GM12864 (cell line): ENCODE results near the gene PITRM1.

Experiments used
- DNase-seq: peaks from one replicate; pipeline ENCODE4 v3.0.0-alpha.2; 2011; ENCODE audit warnings: low read depth
- H3K4me3 ChIP-seq: 2 replicates; pipeline ENCODE4 v1.5.1; 2011; ENCODE audit warnings: mild to moderate bottlenecking, low read depth, low read length, control low read depth
- CTCF ChIP-seq: IDR thresholded peaks from 2 replicates; pipeline ENCODE4 v1.5.1; 2011; ENCODE audit warnings: low read depth, mild to moderate bottlenecking, moderate library complexity, low read length, control low read depth, inconsistent platforms; ENCODE audit errors: missing control alignments

PITRM1 gene

GRCh38 chr10:3147117-3147820 lies 25.3 kb downstream of the PITRM1 start:
- TF ChIP-seq CTCF, result no peak
- H3K4me3 ChIP-seq, result no peak overlapping the region
- DNase-seq, result no peak

DNA sequence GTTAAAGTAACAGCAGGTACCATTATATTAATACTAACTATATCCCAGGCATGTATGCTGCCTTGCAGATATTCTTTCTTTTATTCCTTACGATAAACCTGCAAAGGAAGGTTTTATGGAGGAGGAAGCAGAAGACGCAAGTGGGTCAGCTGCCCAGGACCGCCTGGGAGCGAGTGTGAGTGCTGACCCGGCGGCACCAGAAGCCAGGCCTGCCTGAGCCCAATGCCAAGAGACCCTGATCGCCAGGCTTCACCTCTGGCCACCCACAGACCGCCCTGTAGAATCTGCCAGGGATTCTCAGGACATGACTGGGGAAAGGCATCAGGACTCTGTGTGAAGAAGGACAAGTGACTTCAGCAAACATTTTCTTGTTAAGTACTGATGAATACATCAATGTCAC lies 26.3 kb downstream of the PITRM1 start:
- TF ChIP-seq CTCF, result no peak
- no peak overlapping the region for H3K4me3 ChIP-seq

DNA sequence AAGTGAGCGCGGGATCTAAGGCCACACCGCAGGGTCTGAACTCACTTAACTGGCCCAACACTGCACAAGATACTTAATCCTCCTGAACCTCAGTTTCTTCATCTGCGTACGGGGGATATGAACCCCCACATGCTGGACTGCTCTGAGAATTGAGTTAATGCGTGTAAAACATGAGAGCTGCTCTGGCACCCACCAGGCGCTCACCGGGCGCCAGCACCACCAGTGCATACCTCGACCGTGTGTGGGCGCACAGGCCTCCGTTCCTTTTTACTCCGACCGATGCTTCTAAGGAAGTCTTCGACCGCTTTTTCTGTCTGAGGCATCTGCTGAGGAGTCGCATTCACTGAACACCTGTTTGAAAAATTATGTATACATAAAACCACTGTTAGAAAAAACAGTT lies 27.2 kb downstream of the PITRM1 start:
- no peak overlapping the region for H3K4me3 ChIP-seq
- no peak for DNase-seq
- TF ChIP-seq CTCF, result no peak

More for the DNA sequence above, 26.3 kb downstream of the PITRM1 start:
- no peak for DNase-seq

DNA sequence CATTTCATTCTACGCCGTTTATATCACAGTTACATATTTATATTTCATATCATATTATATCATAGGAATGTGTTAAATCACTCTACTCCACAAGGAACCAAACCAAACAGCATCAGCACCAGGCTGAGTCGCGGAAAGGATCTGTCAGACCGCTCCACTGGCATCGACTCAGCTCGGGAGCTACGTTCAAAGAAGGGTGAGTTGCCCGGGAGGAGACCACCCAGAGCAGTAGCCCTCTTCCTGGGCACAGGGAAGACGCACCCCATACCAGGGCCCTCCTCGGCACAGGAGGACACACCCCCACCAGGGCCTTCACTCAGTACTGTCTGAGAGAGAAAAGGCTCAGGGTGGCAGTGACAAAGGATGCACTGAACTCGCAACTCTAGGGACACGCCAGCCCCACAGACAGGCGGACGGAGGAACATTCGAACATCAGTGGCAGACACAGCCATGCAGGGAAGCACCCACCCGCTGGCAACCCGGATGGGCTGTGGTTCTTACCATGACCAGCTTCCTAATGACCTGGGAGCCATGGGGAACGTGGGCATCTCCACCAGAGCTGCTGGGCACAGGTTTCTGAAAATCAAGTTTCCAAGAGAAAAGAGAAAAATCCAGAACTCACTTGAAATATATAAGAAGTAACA lies 28.7 kb downstream of the PITRM1 start:
- H3K4me3 ChIP-seq, result no peak overlapping the region
- no peak for TF ChIP-seq CTCF
- no peak for DNase-seq

GRCh38 chr10:3143366-3143765 lies 29.2 kb downstream of the PITRM1 start:
- DNase-seq, result no peak
- H3K4me3 ChIP-seq, result no peak overlapping the region
- no peak for TF ChIP-seq CTCF

GRCh38 chr10:3142146-3142875 lies 30.3 kb downstream of the PITRM1 start:
- no peak for TF ChIP-seq CTCF
- no peak overlapping the region for H3K4me3 ChIP-seq
- no peak for DNase-seq
